Fibroblast of skin of scalp (primary cell): Measurements from ENCODE around the gene KRT9.
"Not testable (repeated sequence)": the region's sequence is repeated elsewhere in the genome, so short reads cannot be mapped to it uniquely, and the experiment has no call there.

ENCODE experiments used
- DNase-seq: peaks from one replicate; pipeline ENCODE4 v3.0.0-alpha.2; 2013

KRT9 gene

GRCh38 chr17:41602524-41602923 lies 30.7 kb upstream of the KRT9 start:
- DNase-seq: no peak

- DNase-seq: no peak
Observed at GRCh38 chr17:41600318-41600717, 28.5 kb upstream of the KRT9 start.

- DNase-seq: no peak
Observed at GRCh38 chr17:41599680-41600079, 27.8 kb upstream of the KRT9 start.

GRCh38 chr17:41595585-41595984 lies 23.7 kb upstream of the KRT9 start:
- DNase-seq: no peak

- no peak for DNase-seq
Observed at GRCh38 chr17:41594363-41594915, 22.6 kb upstream of the KRT9 start.

- DNase-seq: no peak
Observed at GRCh38 chr17:41593306-41593981, 21.6 kb upstream of the KRT9 start.

GRCh38 chr17:41592601-41593305 lies 20.9 kb upstream of the KRT9 start:
- no peak for DNase-seq

GRCh38 chr17:41589301-41589700 lies 17.4 kb upstream of the KRT9 start:
- DNase-seq: no peak

GRCh38 chr17:41588126-41588810 lies 16.4 kb upstream of the KRT9 start:
- peak; percentile 64 for DNase-seq

GRCh38 chr17:41586863-41587495 lies 15.1 kb upstream of the KRT9 start, which contains the start of gene KRT14:
Gene KRT14, minus strand, starts transcription at chr17:41586895. Its CDS starts 61 bp downstream, at chr17:41586834.
- peak; percentile 28 for DNase-seq

- DNase-seq: no peak
Observed at GRCh38 chr17:41585301-41586056, 13.6 kb upstream of the KRT9 start.

- DNase-seq: not testable (repeated sequence)
Observed at GRCh38 chr17:41584331-41584927, 12.6 kb upstream of the KRT9 start.

- no peak for DNase-seq
Observed at GRCh38 chr17:41583137-41584127, 11.6 kb upstream of the KRT9 start.

- not testable (repeated sequence) for DNase-seq
Observed at GRCh38 chr17:41582061-41582968, 10.5 kb upstream of the KRT9 start.

GRCh38 chr17:41581366-41582060 lies 9.7 kb upstream of the KRT9 start:
- no peak for DNase-seq

- peak; percentile 21 for DNase-seq
Observed at GRCh38 chr17:41580687-41581365, 9.0 kb upstream of the KRT9 start.

GRCh38 chr17:41580244-41580575 lies 8.4 kb upstream of the KRT9 start:
- no peak for DNase-seq
